ENCODE results near the gene COPA.

COPA gene

DNA sequence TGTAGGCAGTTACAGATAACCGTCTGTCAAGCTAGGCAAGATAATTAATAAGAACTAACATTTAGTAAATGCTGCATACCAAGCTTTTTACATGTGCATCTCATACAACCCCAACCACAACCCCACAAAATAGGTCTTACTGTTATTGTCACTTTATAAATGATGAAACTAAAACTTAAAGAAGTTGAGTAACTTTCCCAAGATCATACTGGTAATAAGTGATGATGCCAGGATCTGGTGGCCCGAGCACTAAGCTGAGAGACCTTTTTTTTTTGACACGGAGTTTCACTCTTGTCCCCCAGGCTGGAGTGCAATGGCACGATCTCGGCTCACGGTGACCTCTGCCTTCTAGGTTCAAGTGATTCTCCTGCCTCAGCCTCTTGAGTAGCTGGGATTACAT, 1.9 kb upstream of the COPA start:
- TF ChIP-seq POLR2A (IDR thresholded peaks at IDR 0.05; ENCODE audit: low read depth, low read length) (no peak), POLR2AphosphoS5 (IDR thresholded peaks at IDR 0.05; ENCODE audit: low read depth, low read length) (no peak), TAF1 (IDR thresholded peaks at IDR 0.05; ENCODE audit: borderline replicate concordance, low read depth, low read length) (no peak)
- FAIRE-seq (no peak), DNase-seq (ENCODE audit: insufficient read length) (no peak)

DNA sequence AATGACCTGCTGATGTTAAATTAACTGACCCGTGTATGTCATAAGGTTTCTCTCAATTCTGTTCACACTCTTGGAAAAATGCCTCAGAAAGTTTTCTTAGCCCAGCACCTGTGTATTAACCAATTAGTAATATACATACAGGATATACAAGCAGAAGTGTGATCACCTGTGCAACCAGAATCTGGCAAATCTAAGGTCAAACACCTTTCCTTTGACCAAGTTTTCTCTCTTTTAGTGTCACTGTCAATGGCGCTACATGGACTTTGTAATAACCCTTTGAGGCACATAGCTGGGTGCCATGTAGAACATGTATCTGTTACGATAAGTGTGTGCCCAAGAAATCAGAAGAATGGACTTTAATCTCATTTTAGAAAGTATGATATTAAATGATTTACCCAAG, 1.2 kb upstream of the COPA start:
- no peak for DNase-seq (ENCODE audit: insufficient read length)
- FAIRE-seq = peak; percentile 76
- TF ChIP-seq POLR2AphosphoS5 (IDR thresholded peaks at IDR 0.05; ENCODE audit: low read depth, low read length) (no peak), POLR2A (IDR thresholded peaks at IDR 0.05; ENCODE audit: low read depth, low read length) (no peak), TAF1 (IDR thresholded peaks at IDR 0.05; ENCODE audit: borderline replicate concordance, low read depth, low read length) (no peak)

DNA sequence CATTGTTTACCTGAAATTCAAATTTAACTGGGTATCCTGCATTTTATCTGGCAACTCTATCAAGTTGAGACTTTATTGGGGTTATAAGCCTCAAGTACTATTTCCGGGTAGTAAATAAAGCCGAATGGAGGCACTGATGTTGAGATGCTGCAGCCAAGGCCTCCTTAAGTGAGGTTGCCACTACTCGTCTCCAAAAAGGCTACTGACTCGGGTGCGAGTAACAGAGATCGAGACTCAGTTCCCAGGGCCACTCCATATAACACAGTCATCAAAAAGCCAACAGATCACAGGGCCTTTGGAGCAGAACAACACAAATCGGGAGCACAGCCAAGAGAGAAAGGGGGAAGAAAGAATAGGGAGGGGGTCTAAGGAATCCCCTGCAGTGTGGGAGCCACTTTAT, 524 bp downstream of the COPA start:
- DNase-seq (ENCODE audit: insufficient read length) = no peak
- FAIRE-seq = no peak
- TF ChIP-seq POLR2A (IDR thresholded peaks at IDR 0.05; ENCODE audit: low read depth, low read length) (no peak), TAF1 (IDR thresholded peaks at IDR 0.05; ENCODE audit: borderline replicate concordance, low read depth, low read length) (no peak), POLR2AphosphoS5 (IDR thresholded peaks at IDR 0.05; ENCODE audit: low read depth, low read length) (no peak)

- FAIRE-seq (no peak), DNase-seq (ENCODE audit: insufficient read length) (no peak)
- no peak for TF ChIP-seq POLR2A (IDR thresholded peaks at IDR 0.05; ENCODE audit: low read depth, low read length)
- TF ChIP-seq TAF1 (IDR thresholded peaks at IDR 0.05; ENCODE audit: borderline replicate concordance, low read depth, low read length) = no peak
- no peak for TF ChIP-seq POLR2AphosphoS5 (IDR thresholded peaks at IDR 0.05; ENCODE audit: low read depth, low read length)
These were observed 2.2 kb downstream of the COPA start for GRCh38 chr1:160340866-160341265.

- FAIRE-seq (no peak), DNase-seq (ENCODE audit: insufficient read length) (no peak)
- TF ChIP-seq POLR2AphosphoS5 (IDR thresholded peaks at IDR 0.05; ENCODE audit: low read depth, low read length) (no peak), TAF1 (IDR thresholded peaks at IDR 0.05; ENCODE audit: borderline replicate concordance, low read depth, low read length) (no peak), POLR2A (IDR thresholded peaks at IDR 0.05; ENCODE audit: low read depth, low read length) (no peak)
These were observed 2.9 kb downstream of the COPA start for GRCh38 chr1:160340146-160340545.

GRCh38 chr1:160338580-160338979, 4.5 kb downstream of the COPA start:
- FAIRE-seq = no peak
- no peak for DNase-seq (ENCODE audit: insufficient read length)
- no peak for TF ChIP-seq POLR2AphosphoS5 (IDR thresholded peaks at IDR 0.05; ENCODE audit: low read depth, low read length)
- no peak for TF ChIP-seq POLR2A (IDR thresholded peaks at IDR 0.05; ENCODE audit: low read depth, low read length)
- no peak for TF ChIP-seq TAF1 (IDR thresholded peaks at IDR 0.05; ENCODE audit: borderline replicate concordance, low read depth, low read length)

- TF ChIP-seq POLR2A (IDR thresholded peaks at IDR 0.05; ENCODE audit: low read depth, low read length) (no peak), POLR2AphosphoS5 (IDR thresholded peaks at IDR 0.05; ENCODE audit: low read depth, low read length) (no peak), TAF1 (IDR thresholded peaks at IDR 0.05; ENCODE audit: borderline replicate concordance, low read depth, low read length) (no peak)
- DNase-seq (ENCODE audit: insufficient read length) (no peak), FAIRE-seq (no peak)
These were observed 10.5 kb downstream of the COPA start for GRCh38 chr1:160332516-160332915.

DNA sequence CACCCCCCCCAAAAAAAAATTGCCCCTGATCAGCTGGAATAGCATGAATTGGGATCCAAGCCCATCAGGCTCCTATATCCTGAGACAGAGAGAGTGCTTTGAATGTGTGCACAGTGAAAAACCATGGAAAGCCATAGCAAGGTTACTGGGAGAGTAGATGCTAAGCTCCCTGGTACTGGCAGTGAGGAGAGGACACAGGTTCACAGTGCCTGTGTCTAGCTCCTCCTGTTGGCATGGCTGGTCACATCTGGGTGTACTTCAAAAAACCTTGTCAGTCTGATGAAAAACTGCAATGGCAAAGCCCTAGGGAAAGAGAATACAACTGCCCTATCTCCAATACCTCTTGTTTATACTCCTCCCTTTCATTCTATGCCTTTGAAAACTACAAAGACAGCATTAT, 12.9 kb downstream of the COPA start:
- no peak for DNase-seq (ENCODE audit: insufficient read length)
- TF ChIP-seq TAF1 (IDR thresholded peaks at IDR 0.05; ENCODE audit: borderline replicate concordance, low read depth, low read length) (no peak), POLR2A (IDR thresholded peaks at IDR 0.05; ENCODE audit: low read depth, low read length) (no peak), POLR2AphosphoS5 (IDR thresholded peaks at IDR 0.05; ENCODE audit: low read depth, low read length) (no peak)
- no peak for FAIRE-seq

- DNase-seq (ENCODE audit: insufficient read length) (no peak), FAIRE-seq (no peak)
- TF ChIP-seq POLR2A (IDR thresholded peaks at IDR 0.05; ENCODE audit: low read depth, low read length) = no peak
- no peak for TF ChIP-seq POLR2AphosphoS5 (IDR thresholded peaks at IDR 0.05; ENCODE audit: low read depth, low read length)
- no peak for TF ChIP-seq TAF1 (IDR thresholded peaks at IDR 0.05; ENCODE audit: borderline replicate concordance, low read depth, low read length)
These were observed 14.9 kb downstream of the COPA start for GRCh38 chr1:160328184-160328583.

GRCh38 chr1:160326418-160326817, 16.6 kb downstream of the COPA start:
- peak; percentile 53 for FAIRE-seq
- no peak for DNase-seq (ENCODE audit: insufficient read length)
- TF ChIP-seq POLR2AphosphoS5 (IDR thresholded peaks at IDR 0.05; ENCODE audit: low read depth, low read length) (no peak), TAF1 (IDR thresholded peaks at IDR 0.05; ENCODE audit: borderline replicate concordance, low read depth, low read length) (no peak), POLR2A (IDR thresholded peaks at IDR 0.05; ENCODE audit: low read depth, low read length) (no peak)

DNA sequence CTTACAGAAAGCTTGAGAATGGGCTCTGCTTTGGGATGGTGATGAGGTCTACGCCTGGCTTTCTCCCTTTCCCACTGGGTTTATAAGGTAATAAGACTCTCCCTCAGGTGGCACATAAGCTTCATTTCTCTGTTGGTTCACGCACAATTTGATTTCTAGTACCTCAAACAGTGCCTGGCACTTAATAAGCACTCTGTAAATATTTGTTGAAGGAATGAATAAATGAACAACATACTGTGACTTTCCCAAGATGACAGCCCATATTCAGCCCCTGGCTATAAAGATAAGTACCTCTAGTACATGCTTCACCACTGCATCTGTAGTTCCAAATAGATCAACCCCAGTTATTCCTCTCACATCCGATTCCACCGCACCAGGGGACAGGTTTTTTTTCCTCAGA, 17.8 kb downstream of the COPA start:
- TF ChIP-seq POLR2A (IDR thresholded peaks at IDR 0.05; ENCODE audit: low read depth, low read length) (no peak), POLR2AphosphoS5 (IDR thresholded peaks at IDR 0.05; ENCODE audit: low read depth, low read length) (no peak), TAF1 (IDR thresholded peaks at IDR 0.05; ENCODE audit: borderline replicate concordance, low read depth, low read length) (no peak)
- DNase-seq (ENCODE audit: insufficient read length) (no peak), FAIRE-seq (no peak)

- no peak for TF ChIP-seq POLR2AphosphoS5 (IDR thresholded peaks at IDR 0.05; ENCODE audit: low read depth, low read length)
- TF ChIP-seq TAF1 (IDR thresholded peaks at IDR 0.05; ENCODE audit: borderline replicate concordance, low read depth, low read length) = no peak
- TF ChIP-seq POLR2A (IDR thresholded peaks at IDR 0.05; ENCODE audit: low read depth, low read length) = no peak
- no peak for FAIRE-seq
- DNase-seq (ENCODE audit: insufficient read length) = no peak
These were observed 20.2 kb downstream of the COPA start for GRCh38 chr1:160322831-160323230.

DNA sequence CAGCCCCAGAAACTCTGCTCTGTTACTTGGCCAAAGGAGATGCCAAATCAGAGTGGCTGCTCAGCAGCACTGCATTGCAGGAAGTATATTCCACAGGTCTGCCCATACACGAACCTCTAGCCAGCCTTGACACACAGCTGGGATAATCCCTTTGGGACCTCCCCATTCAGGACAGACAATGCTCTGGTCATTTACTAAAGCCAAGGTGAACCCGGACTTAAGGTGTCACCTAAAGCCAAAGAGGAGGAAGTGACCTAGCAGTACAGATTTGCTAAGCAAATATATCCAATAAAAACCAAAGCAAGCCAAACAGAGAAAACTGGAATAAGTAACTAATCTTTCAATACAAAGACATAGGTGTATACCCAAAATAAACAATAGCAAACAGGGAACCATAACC, 27.7 kb downstream of the COPA start:
- FAIRE-seq = peak; percentile 58
- TF ChIP-seq POLR2A (IDR thresholded peaks at IDR 0.05; ENCODE audit: low read depth, low read length) = no peak
- no peak for TF ChIP-seq TAF1 (IDR thresholded peaks at IDR 0.05; ENCODE audit: borderline replicate concordance, low read depth, low read length)
- no peak for TF ChIP-seq POLR2AphosphoS5 (IDR thresholded peaks at IDR 0.05; ENCODE audit: low read depth, low read length)
- no peak for DNase-seq (ENCODE audit: insufficient read length)
